H9 (cell line): ENCODE results near the gene PFKFB2. TPM values are rescaled to one million over a fixed set of nuclear protein-coding genes. Genes with fewer than 3 reads are reported as not detected.

Source experiments
- DNase-seq: peaks from one replicate; pipeline ENCODE4 v3.0.0-alpha.2; 2017
- H2AFZ ChIP-seq: one replicate; pipeline ENCODE4 v1.6.1; 2013; ENCODE audit warnings: mild to moderate bottlenecking, low read length, control low read depth, moderate library complexity
- H2AK5ac ChIP-seq: 2 replicates; pipeline ENCODE4 v1.6.1; 2013; ENCODE audit warnings: low read length, control low read depth, mixed read lengths; ENCODE audit not compliant: insufficient read length
- H2BK120ac ChIP-seq: one replicate; pipeline ENCODE4 v1.6.1; 2013; ENCODE audit warnings: low read depth, mild to moderate bottlenecking, low read length, control low read depth, inconsistent platforms; ENCODE audit not compliant: poor library complexity, severe bottlenecking
- H2BK12ac ChIP-seq: 2 replicates; pipeline ENCODE4 v1.6.1; 2013; ENCODE audit warnings: low read length, control low read depth, mixed read lengths, low read depth; ENCODE audit not compliant: insufficient read length
- H2BK15ac ChIP-seq: 2 replicates; pipeline ENCODE4 v1.6.1; 2013; ENCODE audit warnings: low read depth, low read length, control low read depth
- H2BK20ac ChIP-seq: one replicate; pipeline ENCODE4 v1.6.1; 2013; ENCODE audit warnings: low read depth, mild to moderate bottlenecking, low read length, control low read depth, inconsistent platforms; ENCODE audit not compliant: poor library complexity, severe bottlenecking
- H2BK5ac ChIP-seq: 2 replicates; pipeline ENCODE4 v1.6.1; 2013; ENCODE audit warnings: low read length, control low read depth, mixed read lengths; ENCODE audit not compliant: insufficient read length
- H3K14ac ChIP-seq: 2 replicates; pipeline ENCODE4 v1.6.1; 2013; ENCODE audit warnings: low read length, control low read depth; ENCODE audit not compliant: insufficient read depth
- H3K18ac ChIP-seq: 2 replicates; pipeline ENCODE4 v1.6.1; 2013; ENCODE audit warnings: low read depth, mild to moderate bottlenecking, mixed read lengths, low read length, control low read depth; ENCODE audit not compliant: insufficient read length
- H3K23ac ChIP-seq: 2 replicates; pipeline ENCODE4 v1.6.1; 2013; ENCODE audit warnings: low read length, control low read depth, mixed read lengths, low read depth; ENCODE audit not compliant: insufficient read length
- H3K23me2 ChIP-seq: 2 replicates; pipeline ENCODE4 v1.6.1; 2013; ENCODE audit warnings: low read depth, mild to moderate bottlenecking, mixed read lengths, low read length, control low read depth; ENCODE audit not compliant: insufficient read length, poor library complexity, severe bottlenecking
- H3K27ac ChIP-seq: 2 replicates; pipeline ENCODE4 v1.5.1; 2013; ENCODE audit warnings: low read length, control low read depth, mixed read lengths, low read depth; ENCODE audit not compliant: insufficient read length
- H3K27me3 ChIP-seq: 2 replicates; pipeline ENCODE4 v1.6.1; 2013; ENCODE audit warnings: low read length, control low read depth, inconsistent platforms; ENCODE audit not compliant: insufficient read depth
- H3K4ac ChIP-seq: 2 replicates; pipeline ENCODE4 v1.6.1; 2013; ENCODE audit warnings: low read depth, mild to moderate bottlenecking, control low read depth, inconsistent platforms, low read length, moderate library complexity
- H3K4me1 ChIP-seq: 2 replicates; pipeline ENCODE4 v1.6.1; 2013; ENCODE audit warnings: low read length, control low read depth, inconsistent platforms; ENCODE audit not compliant: insufficient read depth
- H3K4me2 ChIP-seq: 2 replicates; pipeline ENCODE4 v1.6.1; 2013; ENCODE audit warnings: low read length, control low read depth, mixed read lengths; ENCODE audit not compliant: insufficient read length, insufficient read depth
- H3K56ac ChIP-seq: 2 replicates; pipeline ENCODE4 v1.6.1; 2013; ENCODE audit warnings: low read depth, mild to moderate bottlenecking, mixed read lengths, low read length, control low read depth; ENCODE audit not compliant: insufficient read length
- H3K79me1 ChIP-seq: 2 replicates; pipeline ENCODE4 v1.6.1; 2013; ENCODE audit warnings: low read depth, mild to moderate bottlenecking, moderate library complexity, low read length, control low read depth, inconsistent platforms; ENCODE audit not compliant: insufficient read depth, poor library complexity, severe bottlenecking
- H3K79me2 ChIP-seq: 2 replicates; pipeline ENCODE4 v1.6.1; 2013; ENCODE audit warnings: low read length, control low read depth, inconsistent platforms; ENCODE audit not compliant: insufficient read depth
- H3K9ac ChIP-seq: 2 replicates; pipeline ENCODE4 v1.6.1; 2013; ENCODE audit warnings: low read length, control low read depth, mixed read lengths; ENCODE audit not compliant: insufficient read length; ENCODE audit errors: extremely low read depth
- H3K9me3 ChIP-seq: one replicate; pipeline ENCODE4 v1.6.1; 2013; ENCODE audit warnings: low read depth, low read length, inconsistent platforms; ENCODE audit not compliant: control insufficient read depth
- H3T11ph ChIP-seq: one replicate; pipeline ENCODE4 v1.6.1; 2013; ENCODE audit warnings: mild to moderate bottlenecking, low read length, control low read depth, inconsistent platforms
- H4K20me1 ChIP-seq: one replicate; pipeline ENCODE4 v1.6.1; 2013; ENCODE audit not compliant: control insufficient read depth, insufficient read length, insufficient read depth
- H4K5ac ChIP-seq: 2 replicates; pipeline ENCODE4 v1.6.1; 2013; ENCODE audit warnings: low read depth, mild to moderate bottlenecking, mixed read lengths, low read length, control low read depth; ENCODE audit not compliant: insufficient read length
- H4K8ac ChIP-seq: replicated peaks from 2 replicates; pipeline ENCODE4 v1.6.1; 2013; ENCODE audit warnings: low read length, control low read depth, mixed read lengths, low read depth; ENCODE audit not compliant: insufficient read length
- H4K91ac ChIP-seq: 2 replicates; pipeline ENCODE4 v1.6.1; 2013; ENCODE audit warnings: low read depth, mild to moderate bottlenecking, moderate library complexity, mixed read lengths, low read length, control low read depth; ENCODE audit not compliant: insufficient read length
- H3K27ac Mint-ChIP-seq, 3 experiments: 2 replicates in 2 of 3; 3 replicates in 1 of 3; pipeline ENCODE4 v1.8.0; 2020 to 2021; ENCODE audit warnings: mixed read lengths in 3 of 3, mild to moderate bottlenecking in 1 of 3, moderate library complexity in 1 of 3
- H3K27me3 Mint-ChIP-seq: 2 replicates; pipeline ENCODE4 v1.8.0; 2021; ENCODE audit warnings: low read depth, mild to moderate bottlenecking, moderate library complexity, mixed read lengths
- H3K36me3 Mint-ChIP-seq, 3 experiments: 2 replicates in 2 of 3; 3 replicates in 1 of 3; pipeline ENCODE4 v1.8.0; 2020 to 2021; ENCODE audit warnings: low read depth in 3 of 3, mixed read lengths in 3 of 3; ENCODE audit not compliant: insufficient read depth in 1 of 3
- H3K4me1 Mint-ChIP-seq, 2 experiments: 2 replicates each; pipeline ENCODE4 v1.8.0; 2020; ENCODE audit warnings: mixed read lengths in 2 of 2
- H3K4me3 Mint-ChIP-seq, 2 experiments: 2 replicates in 1 of 2; 3 replicates in 1 of 2; pipeline ENCODE4 v1.8.0; 2020 to 2021; ENCODE audit warnings: mild to moderate bottlenecking in 2 of 2, mixed read lengths in 2 of 2, moderate library complexity in 1 of 2
- H3K9me3 Mint-ChIP-seq, 2 experiments: 2 replicates in 1 of 2; 3 replicates in 1 of 2; pipeline ENCODE4 v1.8.0; 2020; ENCODE audit warnings: mild to moderate bottlenecking in 2 of 2, mixed read lengths in 2 of 2, moderate library complexity in 1 of 2
- CTCF ChIP-seq: fragments of 200-600 bp; sonication (generic); conservative IDR thresholded peaks from 3 replicates; pipeline ENCODE4 v1.8.0; 2021; ENCODE audit warnings: antibody characterized with exemption, mild to moderate bottlenecking
- WGBS: extraction: QIAGEN DNeasy Blood & Tissue Kit; methylation state at CpG from one replicate; pipeline ENCODE4 v1.1.7; 2013; ENCODE audit warnings: missing lambda C conversion rate, low lambda C conversion rate, mixed read lengths; ENCODE audit not compliant: insufficient read length; ENCODE audit errors: extremely low coverage; 5-methylcytosine and 5-hydroxymethylcytosine counted together
- total RNA-seq: library from RNA; stranded (reverse); gene quantifications from 2 replicates; pipeline ENCODE4 v1.2.1, GENCODE V29; 2021

The PFKFB2 gene
- total RNA-seq, 1 experiment from 2014 or later: 14.6 TPM

GRCh38 chr1:207006083-207006482, 47.0 kb upstream of the PFKFB2 start:
- H2BK120ac ChIP-seq: no peak overlapping the region
- no peak overlapping the region for H2BK12ac ChIP-seq
- H4K5ac ChIP-seq: no peak overlapping the region
- H3K18ac ChIP-seq: no peak overlapping the region
- Mint-ChIP-seq H3K4me1 (peaks cover 24% of the 10 kb centered on the region in 2 experiments), H3K4me3 (no peak overlapping the region), H3K27me3 (peaks cover 8% of the 10 kb centered on the region), H3K9me3 (no peaks in the 10 kb centered on the region), H3K27ac (no peak overlapping the region), H3K36me3 (no peaks in the 10 kb centered on the region)
- H3K9me3 ChIP-seq: no peaks in the 10 kb centered on the region
- H3K4me1 ChIP-seq: no peaks in the 10 kb centered on the region
- H2BK15ac ChIP-seq: no peak overlapping the region
- no peak overlapping the region for H3K14ac ChIP-seq
- no peak overlapping the region for H3K9ac ChIP-seq
- no peak overlapping the region for H4K8ac ChIP-seq
- H3K23me2 ChIP-seq: no peaks in the 10 kb centered on the region
- WGBS: no CpG with 5 or more reads among the region's 3 CpGs
- no peaks in the 10 kb centered on the region for H3K79me1 ChIP-seq
- no peak overlapping the region for H4K91ac ChIP-seq
- H4K20me1 ChIP-seq: no peaks in the 10 kb centered on the region
- no peak overlapping the region for H3K4ac ChIP-seq
- H2AK5ac ChIP-seq: no peak overlapping the region
- DNase-seq: no peak
- H3K27ac ChIP-seq: no peak overlapping the region
- no peak overlapping the region for H2BK5ac ChIP-seq
- H3K27me3 ChIP-seq: no peaks in the 10 kb centered on the region
- no peak overlapping the region for H3K4me2 ChIP-seq
- no peak overlapping the region for H3T11ph ChIP-seq
- no peaks in the 10 kb centered on the region for H3K79me2 ChIP-seq
- no peak overlapping the region for H2BK20ac ChIP-seq
- H3K56ac ChIP-seq: no peak overlapping the region
- TF ChIP-seq CTCF: no peak
- no peak overlapping the region for H3K23ac ChIP-seq
- no peak overlapping the region for H2AFZ ChIP-seq
